ENCODE measurements around the gene SPOCK2. TPM values are rescaled to one million over a fixed set of nuclear protein-coding genes. Genes with fewer than 3 reads are reported as not detected.

SPOCK2 gene
- total and polyA plus RNA-seq, 2 of the 13 experiments (the other 11 are each of a cell fraction or from before 2014, with no cell fraction given) = 8.6 to 30.6 TPM

DNA sequence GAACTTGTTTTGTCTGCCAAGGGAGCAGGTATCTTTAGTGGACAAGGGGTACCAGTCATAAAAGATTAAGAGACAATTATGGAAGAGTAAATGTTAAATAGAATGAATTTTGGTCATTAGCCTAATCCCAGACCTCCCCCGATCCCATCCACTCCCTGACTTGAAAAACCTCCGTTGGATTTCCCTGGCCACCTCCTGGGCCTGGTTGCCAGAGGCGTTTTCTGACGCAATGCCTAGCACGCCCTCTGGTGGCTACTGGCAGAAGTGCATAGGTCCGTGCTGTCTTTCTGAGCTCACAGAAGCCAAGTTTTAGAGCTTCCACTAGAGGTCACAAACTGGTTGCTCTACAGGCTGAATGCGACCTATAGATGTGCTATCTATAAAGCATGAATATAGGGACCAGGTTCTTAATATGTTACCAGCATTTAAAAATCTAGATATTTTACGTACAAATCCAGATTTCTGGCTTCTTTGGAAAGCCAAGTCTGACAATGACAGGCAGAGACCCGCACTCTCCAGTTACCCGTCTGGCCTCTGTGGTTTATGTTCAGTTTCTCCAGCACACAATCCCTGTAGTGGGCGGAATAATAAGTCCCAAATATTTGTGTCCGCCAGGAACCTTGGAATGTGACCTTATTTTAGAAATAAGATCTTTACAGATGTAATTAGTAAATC is 39.8 kb downstream of the SPOCK2 start (continued):
- TF ChIP-seq ZNF660 (CRISPR knock-in tag; IDR thresholded peaks at IDR 0.05; ENCODE audit: borderline replicate concordance, low read depth) (no peak), BORCS8-MEF2B (CRISPR knock-in tag; IDR thresholded peaks at IDR 0.05) (peak; percentile 42; the same call in 1 of the 2 replicates), ZNF841 (CRISPR knock-in tag; IDR thresholded peaks at IDR 0.05; ENCODE audit: borderline replicate concordance) (no peak), ZNF550 (CRISPR knock-in tag; IDR thresholded peaks at IDR 0.05; ENCODE audit: borderline replicate concordance) (no peak), ATRX (CRISPR knock-in tag; IDR thresholded peaks at IDR 0.05; ENCODE audit: borderline replicate concordance) (no peak), KMT2A (CRISPR knock-in tag; IDR thresholded peaks at IDR 0.05) (no peak), ZNF737 (CRISPR knock-in tag; IDR thresholded peaks at IDR 0.05; ENCODE audit: borderline replicate concordance) (no peak), HMGA1 (CRISPR knock-in tag; conservative IDR thresholded peaks at IDR 0.05) (no peak), RORA (CRISPR knock-in tag; IDR thresholded peaks at IDR 0.05) (no peak), PAWR (CRISPR knock-in tag; IDR thresholded peaks at IDR 0.05; ENCODE audit: borderline replicate concordance) (no peak), ISL2 (CRISPR knock-in tag; IDR thresholded peaks at IDR 0.05) (0 out of 2 replicates have a peak, but pooled peaks have one; percentile 43), ELF3 (CRISPR knock-in tag; IDR thresholded peaks at IDR 0.05) (peak; percentile 74), ZNF616 (CRISPR knock-in tag; IDR thresholded peaks at IDR 0.05; ENCODE audit: low read depth) (no peak), ZNF703 (CRISPR knock-in tag; IDR thresholded peaks at IDR 0.05; ENCODE audit: borderline replicate concordance) (no peak), ZNF350 (CRISPR knock-in tag; IDR thresholded peaks at IDR 0.05; ENCODE audit: borderline replicate concordance, low read depth) (0 out of 2 replicates have a peak, but pooled peaks have one; percentile 36), SMAD3 (CRISPR knock-in tag; IDR thresholded peaks at IDR 0.05) (peak; percentile 70; the same call in 1 of the 2 replicates), TMF1 (CRISPR knock-in tag; IDR thresholded peaks at IDR 0.05; ENCODE audit: low read depth) (no peak), KDM4B (CRISPR knock-in tag; IDR thresholded peaks at IDR 0.05) (peak; percentile 31; the same call in 1 of the 2 replicates), TSC22D2 (CRISPR knock-in tag; IDR thresholded peaks at IDR 0.05; ENCODE audit: borderline replicate concordance) (0 out of 2 replicates have a peak, but pooled peaks have one; percentile 76), SAP130 (CRISPR knock-in tag; IDR thresholded peaks at IDR 0.05; ENCODE audit: low read depth) (peak; percentile 48; the same call in 1 of the 2 replicates), MLLT10 (CRISPR knock-in tag; IDR thresholded peaks at IDR 0.05) (no peak), ZNF816 (CRISPR knock-in tag; IDR thresholded peaks at IDR 0.05; ENCODE audit: borderline replicate concordance) (no peak)
- TF ChIP-seq, protein P1, sequence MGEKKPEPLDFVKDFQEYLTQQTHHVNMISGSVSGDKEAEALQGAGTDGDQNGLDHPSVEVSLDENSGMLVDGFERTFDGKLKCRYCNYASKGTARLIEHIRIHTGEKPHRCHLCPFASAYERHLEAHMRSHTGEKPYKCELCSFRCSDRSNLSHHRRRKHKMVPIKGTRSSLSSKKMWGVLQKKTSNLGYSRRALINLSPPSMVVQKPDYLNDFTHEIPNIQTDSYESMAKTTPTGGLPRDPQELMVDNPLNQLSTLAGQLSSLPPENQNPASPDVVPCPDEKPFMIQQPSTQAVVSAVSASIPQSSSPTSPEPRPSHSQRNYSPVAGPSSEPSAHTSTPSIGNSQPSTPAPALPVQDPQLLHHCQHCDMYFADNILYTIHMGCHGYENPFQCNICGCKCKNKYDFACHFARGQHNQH (CRISPR knock-in tag; IDR thresholded peaks at IDR 0.05) = peak; percentile 60; the same call in 1 of the 2 replicates
- TF ChIP-seq, protein P2, sequence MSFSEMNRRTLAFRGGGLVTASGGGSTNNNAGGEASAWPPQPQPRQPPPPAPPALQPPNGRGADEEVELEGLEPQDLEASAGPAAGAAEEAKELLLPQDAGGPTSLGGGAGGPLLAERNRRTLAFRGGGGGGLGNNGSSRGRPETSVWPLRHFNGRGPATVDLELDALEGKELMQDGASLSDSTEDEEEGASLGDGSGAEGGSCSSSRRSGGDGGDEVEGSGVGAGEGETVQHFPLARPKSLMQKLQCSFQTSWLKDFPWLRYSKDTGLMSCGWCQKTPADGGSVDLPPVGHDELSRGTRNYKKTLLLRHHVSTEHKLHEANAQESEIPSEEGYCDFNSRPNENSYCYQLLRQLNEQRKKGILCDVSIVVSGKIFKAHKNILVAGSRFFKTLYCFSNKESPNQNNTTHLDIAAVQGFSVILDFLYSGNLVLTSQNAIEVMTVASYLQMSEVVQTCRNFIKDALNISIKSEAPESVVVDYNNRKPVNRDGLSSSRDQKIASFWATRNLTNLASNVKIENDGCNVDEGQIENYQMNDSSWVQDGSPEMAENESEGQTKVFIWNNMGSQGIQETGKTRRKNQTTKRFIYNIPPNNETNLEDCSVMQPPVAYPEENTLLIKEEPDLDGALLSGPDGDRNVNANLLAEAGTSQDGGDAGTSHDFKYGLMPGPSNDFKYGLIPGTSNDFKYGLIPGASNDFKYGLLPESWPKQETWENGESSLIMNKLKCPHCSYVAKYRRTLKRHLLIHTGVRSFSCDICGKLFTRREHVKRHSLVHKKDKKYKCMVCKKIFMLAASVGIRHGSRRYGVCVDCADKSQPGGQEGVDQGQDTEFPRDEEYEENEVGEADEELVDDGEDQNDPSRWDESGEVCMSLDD (CRISPR knock-in tag; IDR thresholded peaks at IDR 0.05; ENCODE audit: borderline replicate concordance) = no peak
- TF ChIP-seq, protein P3, sequence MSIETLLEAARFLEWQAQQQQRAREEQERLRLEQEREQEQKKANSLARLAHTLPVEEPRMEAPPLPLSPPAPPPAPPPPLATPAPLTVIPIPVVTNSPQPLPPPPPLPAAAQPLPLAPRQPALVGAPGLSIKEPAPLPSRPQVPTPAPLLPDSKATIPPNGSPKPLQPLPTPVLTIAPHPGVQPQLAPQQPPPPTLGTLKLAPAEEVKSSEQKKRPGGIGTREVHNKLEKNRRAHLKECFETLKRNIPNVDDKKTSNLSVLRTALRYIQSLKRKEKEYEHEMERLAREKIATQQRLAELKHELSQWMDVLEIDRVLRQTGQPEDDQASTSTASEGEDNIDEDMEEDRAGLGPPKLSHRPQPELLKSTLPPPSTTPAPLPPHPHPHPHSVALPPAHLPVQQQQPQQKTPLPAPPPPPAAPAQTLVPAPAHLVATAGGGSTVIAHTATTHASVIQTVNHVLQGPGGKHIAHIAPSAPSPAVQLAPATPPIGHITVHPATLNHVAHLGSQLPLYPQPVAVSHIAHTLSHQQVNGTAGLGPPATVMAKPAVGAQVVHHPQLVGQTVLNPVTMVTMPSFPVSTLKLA (IDR thresholded peaks at IDR 0.05) = no peak

Measured in HepG2 (cell line).